ENCODE results near the gene SLC24A3. TPM values are rescaled to one million over a fixed set of nuclear protein-coding genes. Genes with fewer than 3 reads are reported as not detected.

Gene SLC24A3
- total and polyA plus RNA-seq, 2 donors from 2014 or later: 0.86 to 5.2 TPM

DNA sequence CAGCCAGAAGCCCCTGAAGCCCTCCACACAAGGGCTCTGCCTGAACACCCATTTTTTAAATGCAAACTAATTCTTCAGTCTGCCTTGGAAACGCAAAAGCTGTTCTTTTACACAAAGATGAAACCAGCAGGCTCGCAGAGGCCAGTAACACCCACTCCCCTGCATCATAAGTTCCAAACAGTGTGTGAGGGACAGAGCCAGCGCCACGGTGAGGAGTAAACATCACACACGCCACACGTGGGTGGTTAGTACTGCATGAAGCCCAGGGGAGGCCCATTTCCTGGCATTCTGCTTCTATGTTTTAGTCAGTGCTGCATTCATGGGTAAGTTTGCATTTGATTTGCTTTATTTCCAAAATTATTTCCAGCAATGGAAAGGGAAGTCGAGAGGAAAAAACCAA is 327.9 kb downstream of the SLC24A3 start:
- no peak overlapping the region for H3K9ac ChIP-seq (ENCODE audit: low read length in 3 of 3)
- no peak overlapping the region for H3K27ac ChIP-seq (ENCODE audit: low read depth in 2 of 2, low read length in 2 of 2)
- no peaks in the 10 kb centered on the region for H3K9me3 ChIP-seq (ENCODE audit: control insufficient read depth in 2 of 3, insufficient read depth in 1 of 3, low read length in 3 of 3)
- H3K36me3 ChIP-seq (ENCODE audit: control insufficient read depth in 2 of 3, insufficient read depth in 3 of 3, low read length in 3 of 3): no peaks in the 10 kb centered on the region
- no peak for FAIRE-seq
- intact Hi-C loops (cut with DNase I): no loop called here
- DNase-seq: peak in 1 of 5 donors; percentile 47
- H3K4me1 ChIP-seq (ENCODE audit: control insufficient read depth in 2 of 3, insufficient read depth in 2 of 3, low read depth in 1 of 3, low read length in 3 of 3): no peaks in the 10 kb centered on the region
- H3K27me3 ChIP-seq (ENCODE audit: control insufficient read depth, insufficient read depth, low read length): no peaks in the 10 kb centered on the region
- H3K4me3 ChIP-seq (ENCODE audit: low read length in 3 of 3): no peak overlapping the region
- TF ChIP-seq, protein P1, sequence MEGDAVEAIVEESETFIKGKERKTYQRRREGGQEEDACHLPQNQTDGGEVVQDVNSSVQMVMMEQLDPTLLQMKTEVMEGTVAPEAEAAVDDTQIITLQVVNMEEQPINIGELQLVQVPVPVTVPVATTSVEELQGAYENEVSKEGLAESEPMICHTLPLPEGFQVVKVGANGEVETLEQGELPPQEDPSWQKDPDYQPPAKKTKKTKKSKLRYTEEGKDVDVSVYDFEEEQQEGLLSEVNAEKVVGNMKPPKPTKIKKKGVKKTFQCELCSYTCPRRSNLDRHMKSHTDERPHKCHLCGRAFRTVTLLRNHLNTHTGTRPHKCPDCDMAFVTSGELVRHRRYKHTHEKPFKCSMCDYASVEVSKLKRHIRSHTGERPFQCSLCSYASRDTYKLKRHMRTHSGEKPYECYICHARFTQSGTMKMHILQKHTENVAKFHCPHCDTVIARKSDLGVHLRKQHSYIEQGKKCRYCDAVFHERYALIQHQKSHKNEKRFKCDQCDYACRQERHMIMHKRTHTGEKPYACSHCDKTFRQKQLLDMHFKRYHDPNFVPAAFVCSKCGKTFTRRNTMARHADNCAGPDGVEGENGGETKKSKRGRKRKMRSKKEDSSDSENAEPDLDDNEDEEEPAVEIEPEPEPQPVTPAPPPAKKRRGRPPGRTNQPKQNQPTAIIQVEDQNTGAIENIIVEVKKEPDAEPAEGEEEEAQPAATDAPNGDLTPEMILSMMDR (IDR thresholded peaks at IDR 0.05; ENCODE audit: borderline replicate concordance, extremely low read depth, insufficient read depth): no peak

DNA sequence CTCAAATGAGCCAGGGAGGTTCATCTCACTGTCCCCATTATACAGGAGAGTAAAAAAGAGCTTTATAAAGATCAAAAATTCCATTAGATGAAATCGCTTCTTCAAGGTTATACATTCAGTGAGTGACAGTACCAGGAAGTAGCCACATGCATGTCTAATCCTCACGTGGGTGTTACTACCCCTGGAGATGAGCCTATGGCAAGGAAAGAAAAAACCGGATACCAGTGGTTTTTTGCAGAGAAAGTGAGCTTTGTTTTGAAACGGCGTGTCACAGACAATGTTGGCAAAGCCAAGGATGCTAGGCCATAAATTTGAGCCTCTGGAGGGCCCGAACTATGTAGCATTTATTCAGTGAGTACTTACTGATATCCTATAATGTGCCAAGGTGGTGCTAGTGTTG is 330.7 kb downstream of the SLC24A3 start:
- DNase-seq (no peak), FAIRE-seq (no peak)
- Histone ChIP-seq H3K27me3 (ENCODE audit: control insufficient read depth, insufficient read depth, low read length) (no peaks in the 10 kb centered on the region), H3K36me3 (ENCODE audit: control insufficient read depth in 2 of 3, insufficient read depth in 3 of 3, low read length in 3 of 3) (no peaks in the 10 kb centered on the region), H3K9ac (ENCODE audit: low read length in 3 of 3) (no peak overlapping the region), H3K9me3 (ENCODE audit: control insufficient read depth in 2 of 3, insufficient read depth in 1 of 3, low read length in 3 of 3) (no peaks in the 10 kb centered on the region), H3K27ac (ENCODE audit: low read depth in 2 of 2, low read length in 2 of 2) (no peak overlapping the region), H3K4me1 (ENCODE audit: control insufficient read depth in 2 of 3, insufficient read depth in 2 of 3, low read depth in 1 of 3, low read length in 3 of 3) (no peaks in the 10 kb centered on the region), H3K4me3 (ENCODE audit: low read length in 3 of 3) (no peak overlapping the region)
- intact Hi-C loops (cut with DNase I): no loop called here
- TF ChIP-seq, protein P1 (IDR thresholded peaks at IDR 0.05; ENCODE audit: borderline replicate concordance, extremely low read depth, insufficient read depth): no peak

DNA sequence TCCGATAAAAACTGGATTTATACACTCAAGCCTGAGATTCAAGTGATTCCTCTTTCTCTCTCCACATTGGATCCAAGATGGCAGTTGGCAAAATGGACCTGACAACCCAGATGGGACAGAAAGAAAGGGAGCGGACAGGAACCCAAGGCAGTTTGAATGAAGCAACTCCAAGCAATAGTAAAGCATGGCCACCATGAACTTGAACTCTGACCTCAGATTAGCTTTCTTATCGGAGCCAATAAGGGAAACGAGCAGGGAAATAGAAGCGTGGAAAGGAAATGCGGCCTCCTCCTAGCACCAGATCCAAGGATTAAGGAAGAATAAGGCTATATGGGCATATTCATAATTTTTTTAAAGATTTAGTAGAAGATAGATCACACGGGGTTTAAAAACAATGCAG is 332.2 kb downstream of the SLC24A3 start:
- TF ChIP-seq, protein P1 (IDR thresholded peaks at IDR 0.05; ENCODE audit: borderline replicate concordance, extremely low read depth, insufficient read depth): no peak
- Histone ChIP-seq H3K9me3 (ENCODE audit: control insufficient read depth in 2 of 3, insufficient read depth in 1 of 3, low read length in 3 of 3) (no peaks in the 10 kb centered on the region), H3K4me1 (ENCODE audit: control insufficient read depth in 2 of 3, insufficient read depth in 2 of 3, low read depth in 1 of 3, low read length in 3 of 3) (no peaks in the 10 kb centered on the region), H3K27me3 (ENCODE audit: control insufficient read depth, insufficient read depth, low read length) (no peaks in the 10 kb centered on the region), H3K9ac (ENCODE audit: low read length in 3 of 3) (no peak overlapping the region), H3K4me3 (ENCODE audit: low read length in 3 of 3) (no peak overlapping the region), H3K27ac (ENCODE audit: low read depth in 2 of 2, low read length in 2 of 2) (no peak overlapping the region), H3K36me3 (ENCODE audit: control insufficient read depth in 2 of 3, insufficient read depth in 3 of 3, low read length in 3 of 3) (no peaks in the 10 kb centered on the region)
- FAIRE-seq (no peak), DNase-seq (no peak)
- intact Hi-C loops (cut with DNase I): no loop called here

DNA sequence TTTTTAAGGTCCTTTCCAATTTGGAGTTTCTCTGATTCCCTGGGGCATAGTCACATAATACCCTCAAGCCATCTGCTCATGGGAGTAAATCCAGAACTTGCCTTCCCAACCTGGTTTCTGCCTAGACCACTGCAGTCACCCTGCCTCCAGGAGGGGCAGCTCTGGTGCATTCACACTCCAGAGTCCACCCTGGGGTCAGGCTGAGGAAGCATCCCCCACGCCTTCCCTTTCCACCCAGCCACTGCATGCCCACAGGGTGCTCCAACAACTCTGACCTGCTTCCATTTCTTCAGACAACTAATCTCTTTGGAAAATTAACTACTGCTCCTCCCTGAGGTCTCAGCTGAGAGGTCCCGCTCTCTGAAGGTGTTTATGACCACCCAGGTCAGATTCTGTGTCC is 334.2 kb downstream of the SLC24A3 start:
- FAIRE-seq (no peak), DNase-seq (no peak)
- intact Hi-C loops (cut with DNase I): no loop called here
- no peaks in the 10 kb centered on the region for H3K9me3 ChIP-seq (ENCODE audit: control insufficient read depth in 2 of 3, insufficient read depth in 1 of 3, low read length in 3 of 3)
- no peaks in the 10 kb centered on the region for H3K36me3 ChIP-seq (ENCODE audit: control insufficient read depth in 2 of 3, insufficient read depth in 3 of 3, low read length in 3 of 3)
- no peak overlapping the region for H3K4me3 ChIP-seq (ENCODE audit: low read length in 3 of 3)
- TF ChIP-seq, protein P1 (IDR thresholded peaks at IDR 0.05; ENCODE audit: borderline replicate concordance, extremely low read depth, insufficient read depth): no peak
- H3K27ac ChIP-seq (ENCODE audit: low read depth in 2 of 2, low read length in 2 of 2): no peak overlapping the region
- peaks cover 0 to 3% (median 2%) of the 10 kb centered on the region in 3 donors for H3K4me1 ChIP-seq (ENCODE audit: control insufficient read depth in 2 of 3, insufficient read depth in 2 of 3, low read depth in 1 of 3, low read length in 3 of 3)
- H3K27me3 ChIP-seq (ENCODE audit: control insufficient read depth, insufficient read depth, low read length): no peaks in the 10 kb centered on the region
- H3K9ac ChIP-seq (ENCODE audit: low read length in 3 of 3): no peak overlapping the region

All from kidney (tissue), 14 donors.